GM12892 (cell line): ENCODE results near the gene FHL2.

ENCODE experiments used
- DNase-seq: peaks from one replicate; pipeline ENCODE4 v3.0.0; 2011; ENCODE audit not compliant: insufficient read length
- FAIRE-seq: peaks from 2 replicates; lab custom pipeline; 2011; peaks lifted over from hg19 to GRCh38; lab: Jason Lieb, UNC
- POLR2A ChIP-seq: IDR thresholded peaks from 2 replicates; pipeline ENCODE4 v1.6.1; 2011; ENCODE audit warnings: low read depth, low read length, control low read depth
- POLR2AphosphoS5 ChIP-seq: IDR thresholded peaks from 2 replicates; pipeline ENCODE4 v1.6.1; 2011; ENCODE audit warnings: low read depth, low read length, control low read depth
- TAF1 ChIP-seq: IDR thresholded peaks from 2 replicates; pipeline ENCODE4 v1.6.1; 2011; ENCODE audit warnings: low read depth, mild to moderate bottlenecking, control low read depth, low read length, borderline replicate concordance

FHL2 gene

DNA sequence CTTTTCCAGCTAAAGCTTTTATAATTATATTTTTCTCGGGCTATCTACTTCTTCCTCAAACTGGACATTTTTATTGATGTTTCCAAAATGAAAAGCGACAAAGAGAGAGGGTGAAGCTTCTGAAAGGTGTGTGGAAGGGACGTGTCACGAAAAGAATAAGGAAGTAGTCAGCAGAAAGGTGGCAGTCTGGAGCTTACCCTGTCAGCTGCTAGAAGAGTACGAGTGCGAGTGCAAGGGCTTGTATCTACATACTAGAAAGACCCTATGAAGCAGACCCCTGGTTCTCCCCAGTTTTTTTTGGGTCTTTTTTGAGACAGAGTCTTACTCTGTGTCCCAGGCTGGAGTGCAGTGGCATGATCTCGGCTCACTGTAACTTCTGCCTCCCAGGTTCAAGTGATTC lies 14.6 kb downstream of the FHL2 start:
- FAIRE-seq (no peak), DNase-seq (no peak)
- TF ChIP-seq POLR2AphosphoS5, result no peak
- no peak for TF ChIP-seq POLR2A
- no peak for TF ChIP-seq TAF1

DNA sequence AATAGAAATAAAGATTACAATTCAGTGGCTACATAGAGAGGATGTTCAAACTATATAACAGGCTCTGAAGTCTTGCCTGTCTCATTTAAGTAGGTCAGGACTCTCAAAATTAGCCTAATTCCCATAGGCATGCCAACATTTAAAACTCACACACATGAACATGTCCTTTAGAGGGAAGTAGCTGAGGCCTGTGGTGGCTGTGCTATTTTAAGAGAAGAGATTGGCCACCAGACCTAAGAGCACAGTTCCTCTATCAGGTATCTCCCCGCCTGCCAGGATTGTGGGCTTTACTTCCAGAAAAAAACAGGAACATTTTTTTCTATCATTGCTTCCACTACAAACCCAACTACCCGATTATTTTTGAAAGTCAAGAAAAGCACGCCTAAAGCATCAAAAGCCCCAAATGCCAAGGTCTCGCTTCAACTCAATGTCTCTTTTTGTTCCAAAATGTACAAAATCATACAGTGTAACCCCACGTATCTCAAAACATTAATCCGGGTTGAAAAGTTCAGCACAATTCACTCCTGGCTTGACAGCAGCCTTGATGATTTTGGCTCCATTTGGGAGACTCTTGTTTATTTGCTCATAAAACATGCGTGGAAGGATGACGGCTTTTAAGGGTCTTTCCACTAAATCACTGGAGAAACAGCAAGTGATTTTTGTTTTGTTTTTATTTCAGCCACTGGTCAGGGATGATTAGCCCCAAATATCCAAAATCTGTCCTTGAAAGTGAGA lies 15.3 kb downstream of the FHL2 start:
- TF ChIP-seq TAF1 (no peak), POLR2AphosphoS5 (no peak), POLR2A (no peak)
- DNase-seq, result no peak
- FAIRE-seq, result no peak

DNA sequence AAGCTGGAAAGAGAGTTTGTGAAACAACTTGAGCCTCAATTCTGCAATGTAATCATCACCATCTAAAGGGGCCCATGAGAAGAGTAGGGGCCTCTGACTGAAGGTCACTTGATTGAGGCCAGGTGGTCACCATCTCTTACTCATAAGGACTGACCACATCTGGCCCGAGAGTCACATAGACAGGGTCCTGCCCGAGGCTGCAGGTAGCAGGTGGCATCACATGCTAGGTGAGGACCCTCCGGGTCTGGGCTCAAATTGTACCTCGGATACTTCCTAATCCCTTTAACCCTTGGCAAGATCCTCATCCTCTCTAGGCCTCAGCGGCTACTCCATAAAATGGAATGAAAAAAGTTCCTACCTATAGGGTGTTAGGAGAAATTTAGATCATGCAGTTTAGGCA lies 16.7 kb downstream of the FHL2 start:
- FAIRE-seq, result no peak
- DNase-seq, result no peak
- TF ChIP-seq POLR2AphosphoS5 (no peak), POLR2A (no peak), TAF1 (no peak)

DNA sequence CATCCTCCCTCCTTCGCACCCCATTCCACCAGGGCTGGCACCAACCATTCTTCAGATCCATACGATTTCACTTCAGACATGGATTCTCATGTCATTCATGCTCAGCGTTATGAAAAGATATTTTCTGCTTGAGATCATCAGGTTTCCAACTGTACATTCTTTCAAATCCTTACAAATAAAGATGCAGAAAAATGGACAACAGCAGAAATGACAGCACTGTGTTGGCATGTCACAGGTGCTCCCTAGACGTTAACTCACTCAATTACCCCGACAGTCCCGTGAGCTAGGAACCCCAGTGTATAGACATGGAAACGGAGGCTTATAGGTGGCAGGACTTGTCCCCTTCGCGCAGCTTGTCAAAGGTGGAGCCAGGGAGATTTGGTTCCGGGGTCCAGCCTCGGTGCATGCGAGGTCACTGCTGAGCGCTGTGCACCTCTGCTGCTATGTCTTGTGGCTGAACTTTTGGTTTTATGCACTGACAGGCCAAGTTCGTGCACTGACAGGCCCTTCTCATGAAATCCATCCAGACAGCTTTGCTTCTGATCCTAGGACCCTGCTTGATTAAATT lies 17.7 kb downstream of the FHL2 start:
- FAIRE-seq (no peak), DNase-seq (no peak)
- TF ChIP-seq POLR2AphosphoS5 (no peak), TAF1 (no peak), POLR2A (no peak)

DNA sequence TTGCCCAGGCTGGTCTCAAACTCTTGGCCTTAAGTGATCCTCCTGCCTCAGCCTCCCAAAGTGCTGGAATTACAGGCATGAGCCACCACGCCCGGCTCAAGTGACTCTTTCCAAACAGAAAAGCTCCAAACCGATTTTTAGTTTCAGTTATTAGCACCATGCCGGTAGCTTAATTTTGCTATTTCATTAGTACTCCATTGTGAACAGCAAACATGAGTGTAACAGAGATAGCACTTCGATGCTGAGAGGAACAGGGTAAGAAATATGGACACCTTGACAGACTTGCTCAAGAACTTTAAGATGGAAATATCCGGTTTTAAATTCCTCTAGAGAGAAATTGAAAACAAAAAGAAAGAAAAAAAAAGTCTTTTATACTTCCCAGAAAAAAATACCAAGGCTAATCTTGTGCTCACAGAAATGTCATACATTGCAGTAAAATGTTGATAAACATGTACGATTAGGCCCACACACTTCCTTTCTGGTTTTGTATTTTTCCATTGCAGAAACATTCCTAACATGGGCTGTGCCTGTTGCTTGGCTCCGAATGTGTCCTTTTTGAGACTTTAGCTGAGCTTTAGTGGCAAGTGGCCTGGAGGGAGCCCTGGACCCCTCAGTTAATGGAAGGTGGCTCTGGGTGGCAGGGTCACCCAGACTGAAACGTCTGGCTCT lies 18.3 kb downstream of the FHL2 start:
- DNase-seq (no peak), FAIRE-seq (no peak)
- TF ChIP-seq TAF1, result no peak
- no peak for TF ChIP-seq POLR2AphosphoS5
- no peak for TF ChIP-seq POLR2A

DNA sequence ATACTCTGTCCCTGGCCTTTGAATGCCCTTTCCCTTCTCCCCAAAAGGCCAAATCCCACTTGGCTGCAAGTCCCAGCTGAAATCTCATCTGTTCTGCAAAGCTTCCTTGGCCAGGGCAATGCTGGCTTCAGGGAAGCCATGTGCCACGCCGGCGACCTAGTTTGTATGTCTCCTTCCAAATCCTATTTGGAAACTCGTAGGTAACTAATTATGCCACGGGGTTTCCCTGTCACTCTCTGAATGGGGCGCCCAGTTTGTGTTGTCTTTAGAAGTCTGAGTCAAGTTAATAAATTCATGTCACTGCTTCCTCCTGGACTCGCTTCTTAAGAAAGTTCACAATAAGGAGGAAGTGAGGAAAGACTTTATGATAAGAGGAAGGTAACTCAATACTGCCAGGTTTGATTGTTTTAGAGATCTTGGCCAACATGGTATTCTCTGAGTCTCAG lies 19.1 kb downstream of the FHL2 start:
- DNase-seq (no peak), FAIRE-seq (no peak)
- TF ChIP-seq POLR2AphosphoS5 (no peak), TAF1 (no peak), POLR2A (no peak)

DNA sequence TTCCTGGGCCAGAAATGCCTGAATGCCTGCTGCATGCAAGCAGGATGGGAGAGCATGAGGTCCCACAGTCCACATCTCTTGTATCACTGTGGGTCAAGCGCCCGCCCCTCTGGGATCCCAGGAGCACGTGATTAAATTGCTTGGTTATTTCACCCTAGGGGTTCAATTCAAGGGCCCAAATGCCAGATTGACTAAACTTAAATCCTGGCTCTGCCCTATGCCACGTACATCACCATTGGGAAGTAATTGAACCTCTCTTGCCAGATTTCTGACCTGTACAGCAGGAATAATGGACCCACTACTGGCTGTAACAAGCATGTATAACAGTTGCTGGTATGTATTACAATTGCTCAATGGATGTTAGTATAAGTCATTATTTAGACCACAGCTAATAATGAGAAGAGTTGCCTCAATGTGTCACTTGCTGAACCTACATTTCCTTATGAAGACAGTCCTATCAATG lies 19.9 kb downstream of the FHL2 start:
- no peak for DNase-seq
- TF ChIP-seq TAF1 (no peak), POLR2A (no peak), POLR2AphosphoS5 (no peak)
- no peak for FAIRE-seq

DNA sequence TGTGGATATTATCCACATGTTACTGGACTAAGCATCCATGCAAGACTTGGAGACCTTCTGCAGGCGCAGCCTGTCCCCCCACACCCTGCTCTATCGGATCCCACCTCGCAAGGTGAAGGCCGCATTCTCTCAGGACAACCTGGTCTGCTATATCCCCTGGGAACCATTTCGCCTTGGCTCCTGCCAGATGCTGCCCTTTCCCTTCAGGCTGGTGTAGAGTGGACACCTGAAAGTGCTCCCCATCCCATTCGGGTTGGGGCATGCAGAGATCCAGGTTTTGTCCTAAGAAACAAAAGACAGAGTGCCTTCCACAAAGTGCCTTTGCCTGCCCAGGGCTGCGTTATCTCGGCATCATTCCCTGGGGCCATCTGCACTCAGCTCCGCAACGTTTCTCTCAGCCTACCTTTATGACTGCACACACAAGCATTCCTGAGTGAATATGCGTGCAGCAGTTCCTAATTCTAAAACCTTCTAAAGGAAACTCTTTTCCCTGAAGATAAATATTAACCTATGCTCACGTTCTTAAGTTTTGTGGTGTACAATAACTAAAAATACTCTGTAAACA lies 20.5 kb downstream of the FHL2 start:
- FAIRE-seq (no peak), DNase-seq (no peak)
- no peak for TF ChIP-seq POLR2A
- TF ChIP-seq POLR2AphosphoS5, result no peak
- no peak for TF ChIP-seq TAF1

DNA sequence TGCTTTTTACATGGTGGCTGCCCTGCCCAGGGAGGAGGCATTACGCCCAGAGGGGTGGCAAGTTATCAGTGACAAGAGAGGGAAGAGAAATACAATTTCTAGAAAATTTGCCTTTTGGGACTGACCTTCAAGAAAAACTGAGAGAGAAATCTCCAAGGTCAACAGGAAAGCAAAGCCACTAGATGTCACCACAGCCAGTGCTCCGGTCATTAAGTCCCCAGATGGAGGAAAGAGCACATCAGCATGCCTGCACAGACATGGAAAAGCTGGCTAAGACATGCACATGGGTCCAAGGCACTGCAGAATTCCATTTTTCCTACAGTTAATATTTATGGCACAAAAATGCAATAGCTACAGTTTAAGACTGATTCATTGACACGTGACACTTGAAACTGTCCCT lies 21.0 kb downstream of the FHL2 start:
- no peak for TF ChIP-seq POLR2A
- FAIRE-seq, result no peak
- DNase-seq, result no peak

DNA sequence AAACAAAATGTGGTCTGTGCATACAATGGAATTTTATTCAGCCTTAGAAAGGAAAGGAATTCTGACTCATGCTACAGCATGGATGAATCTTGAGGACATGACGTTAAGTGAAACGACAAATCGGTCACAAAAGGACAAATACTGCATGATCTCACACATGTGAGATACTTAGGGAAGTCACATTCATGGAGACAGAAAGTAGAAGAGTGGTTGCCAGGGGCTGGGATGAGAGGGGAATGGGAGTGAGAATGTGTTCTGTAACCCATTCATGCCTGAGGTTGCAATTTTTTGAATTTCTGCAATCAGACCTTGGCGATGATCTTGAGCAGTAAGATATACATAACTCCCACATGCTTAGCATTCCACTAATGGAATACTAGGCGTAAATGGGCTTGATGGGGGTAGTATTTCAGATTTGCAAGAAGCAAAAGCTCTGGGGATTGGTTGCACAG lies 22.0 kb downstream of the FHL2 start:
- TF ChIP-seq POLR2A, result no peak
- no peak for TF ChIP-seq POLR2AphosphoS5
- TF ChIP-seq TAF1, result no peak
- no peak for FAIRE-seq
- no peak for DNase-seq

DNA sequence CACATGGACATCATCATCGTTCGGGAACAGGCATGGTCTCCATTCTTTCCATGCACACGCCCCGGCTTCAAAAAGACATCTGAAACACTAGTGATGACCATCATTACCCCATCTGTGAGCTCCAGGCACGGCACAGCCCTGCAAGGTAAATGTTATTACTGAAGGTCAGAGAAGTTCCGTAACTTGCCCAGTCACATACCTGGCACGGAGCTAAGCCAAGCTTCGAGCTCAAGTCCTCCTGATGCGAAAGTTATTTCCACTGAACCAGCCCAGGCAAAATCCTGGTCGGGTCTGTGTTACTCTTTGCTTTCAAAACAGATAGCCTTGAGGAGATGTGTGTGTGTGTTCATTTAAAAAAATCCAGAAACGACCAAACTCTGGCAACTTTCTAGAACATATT lies 22.8 kb downstream of the FHL2 start:
- DNase-seq (no peak), FAIRE-seq (no peak)
- TF ChIP-seq POLR2A (no peak), TAF1 (no peak), POLR2AphosphoS5 (no peak)
